ENCODE measurements around the gene KLHDC8B.

DNA sequence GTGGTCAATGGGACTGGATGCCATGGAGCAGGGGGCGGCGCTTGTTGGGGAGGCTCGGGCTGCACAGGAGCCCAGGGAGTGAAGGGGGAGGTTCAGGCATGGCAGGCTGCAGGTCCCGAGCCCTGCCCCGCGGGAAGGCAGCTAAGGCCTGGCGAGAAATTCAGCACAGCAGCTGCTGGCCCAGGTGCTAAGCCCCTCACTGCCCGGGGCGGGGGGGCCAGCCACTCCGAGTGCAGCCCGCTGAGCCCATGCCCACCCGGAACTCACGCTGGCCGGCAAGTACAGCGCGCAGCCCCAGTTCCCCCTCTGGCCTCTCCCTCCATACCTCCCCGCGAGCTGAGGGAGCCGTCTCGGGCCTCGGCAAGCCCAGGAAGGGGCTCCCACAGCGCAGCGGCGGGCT is 11.3 kb downstream of the KLHDC8B start:
- TF ChIP-seq POLR2AphosphoS5 (IDR thresholded peaks at IDR 0.05; ENCODE audit: low read depth, low read length) (no peak), SIN3A (IDR thresholded peaks at IDR 0.05; ENCODE audit: borderline replicate concordance, insufficient read depth, low read length) (no peak)
- TF ChIP-seq, protein P1, sequence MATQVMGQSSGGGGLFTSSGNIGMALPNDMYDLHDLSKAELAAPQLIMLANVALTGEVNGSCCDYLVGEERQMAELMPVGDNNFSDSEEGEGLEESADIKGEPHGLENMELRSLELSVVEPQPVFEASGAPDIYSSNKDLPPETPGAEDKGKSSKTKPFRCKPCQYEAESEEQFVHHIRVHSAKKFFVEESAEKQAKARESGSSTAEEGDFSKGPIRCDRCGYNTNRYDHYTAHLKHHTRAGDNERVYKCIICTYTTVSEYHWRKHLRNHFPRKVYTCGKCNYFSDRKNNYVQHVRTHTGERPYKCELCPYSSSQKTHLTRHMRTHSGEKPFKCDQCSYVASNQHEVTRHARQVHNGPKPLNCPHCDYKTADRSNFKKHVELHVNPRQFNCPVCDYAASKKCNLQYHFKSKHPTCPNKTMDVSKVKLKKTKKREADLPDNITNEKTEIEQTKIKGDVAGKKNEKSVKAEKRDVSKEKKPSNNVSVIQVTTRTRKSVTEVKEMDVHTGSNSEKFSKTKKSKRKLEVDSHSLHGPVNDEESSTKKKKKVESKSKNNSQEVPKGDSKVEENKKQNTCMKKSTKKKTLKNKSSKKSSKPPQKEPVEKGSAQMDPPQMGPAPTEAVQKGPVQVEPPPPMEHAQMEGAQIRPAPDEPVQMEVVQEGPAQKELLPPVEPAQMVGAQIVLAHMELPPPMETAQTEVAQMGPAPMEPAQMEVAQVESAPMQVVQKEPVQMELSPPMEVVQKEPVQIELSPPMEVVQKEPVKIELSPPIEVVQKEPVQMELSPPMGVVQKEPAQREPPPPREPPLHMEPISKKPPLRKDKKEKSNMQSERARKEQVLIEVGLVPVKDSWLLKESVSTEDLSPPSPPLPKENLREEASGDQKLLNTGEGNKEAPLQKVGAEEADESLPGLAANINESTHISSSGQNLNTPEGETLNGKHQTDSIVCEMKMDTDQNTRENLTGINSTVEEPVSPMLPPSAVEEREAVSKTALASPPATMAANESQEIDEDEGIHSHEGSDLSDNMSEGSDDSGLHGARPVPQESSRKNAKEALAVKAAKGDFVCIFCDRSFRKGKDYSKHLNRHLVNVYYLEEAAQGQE (IDR thresholded peaks at IDR 0.05; ENCODE audit: insufficient read depth in 1 of 2, low read depth in 2 of 2, low read length in 2 of 2), result no peak
